BE2C (cell line): Measurements from ENCODE around the gene TIPRL.
A peak's percentile ranks its signal among the peaks of the same experiment; 100 is the strongest.

Experiments
- DNase-seq: peaks from one replicate; pipeline ENCODE4 v3.0.0-alpha.2; 2020
- H3K27me3 ChIP-seq: fragments of 250-450 bp; sonication (Bioruptor Pico); 2 replicates; pipeline ENCODE4 v1.5.1; 2020; ENCODE audit warnings: mild to moderate bottlenecking
- H3K36me3 ChIP-seq: fragments of 250-450 bp; sonication (Bioruptor Pico); 2 replicates; pipeline ENCODE4 v1.5.1; 2020; ENCODE audit warnings: mild to moderate bottlenecking
- H3K4me1 ChIP-seq: fragments of 250-450 bp; sonication (Bioruptor Pico); 2 replicates; pipeline ENCODE4 v1.5.1; 2020
- H3K4me3 ChIP-seq: 2 replicates; pipeline ENCODE4 v1.5.1; 2011; ENCODE audit warnings: low read depth, low read length
- H3K9me3 ChIP-seq: fragments of 250-450 bp; sonication (Bioruptor Pico); 2 replicates; pipeline ENCODE4 v1.5.1; 2020
- TF ChIP-seq, protein P1 (sequence below): IDR thresholded peaks from 2 replicates; pipeline ENCODE4 v1.5.1; 2012; ENCODE audit warnings: mild to moderate bottlenecking, low read depth, low read length

The TIPRL gene

GRCh38 chr1:168135921-168136708 is 42.6 kb upstream of the TIPRL start:
- DNase-seq, result peak; percentile 19
- peaks cover 29% of the 10 kb centered on the region for H3K27me3 ChIP-seq
- H3K9me3 ChIP-seq, result no peaks in the 10 kb centered on the region
- H3K4me1 ChIP-seq, result no peaks in the 10 kb centered on the region
- H3K4me3 ChIP-seq, result peak overlapping the region; percentile 68
- TF ChIP-seq, protein P1, sequence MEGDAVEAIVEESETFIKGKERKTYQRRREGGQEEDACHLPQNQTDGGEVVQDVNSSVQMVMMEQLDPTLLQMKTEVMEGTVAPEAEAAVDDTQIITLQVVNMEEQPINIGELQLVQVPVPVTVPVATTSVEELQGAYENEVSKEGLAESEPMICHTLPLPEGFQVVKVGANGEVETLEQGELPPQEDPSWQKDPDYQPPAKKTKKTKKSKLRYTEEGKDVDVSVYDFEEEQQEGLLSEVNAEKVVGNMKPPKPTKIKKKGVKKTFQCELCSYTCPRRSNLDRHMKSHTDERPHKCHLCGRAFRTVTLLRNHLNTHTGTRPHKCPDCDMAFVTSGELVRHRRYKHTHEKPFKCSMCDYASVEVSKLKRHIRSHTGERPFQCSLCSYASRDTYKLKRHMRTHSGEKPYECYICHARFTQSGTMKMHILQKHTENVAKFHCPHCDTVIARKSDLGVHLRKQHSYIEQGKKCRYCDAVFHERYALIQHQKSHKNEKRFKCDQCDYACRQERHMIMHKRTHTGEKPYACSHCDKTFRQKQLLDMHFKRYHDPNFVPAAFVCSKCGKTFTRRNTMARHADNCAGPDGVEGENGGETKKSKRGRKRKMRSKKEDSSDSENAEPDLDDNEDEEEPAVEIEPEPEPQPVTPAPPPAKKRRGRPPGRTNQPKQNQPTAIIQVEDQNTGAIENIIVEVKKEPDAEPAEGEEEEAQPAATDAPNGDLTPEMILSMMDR, result no peak
- H3K36me3 ChIP-seq, result no peaks in the 10 kb centered on the region

- H3K4me1 ChIP-seq, result no peaks in the 10 kb centered on the region
- TF ChIP-seq, protein P1, result no peak
- DNase-seq, result peak; percentile 52
- H3K9me3 ChIP-seq, result no peaks in the 10 kb centered on the region
- H3K4me3 ChIP-seq, result peak within 1 kb of the TSS; percentile 68
- H3K36me3 ChIP-seq, result no peaks in the 10 kb centered on the region
- H3K27me3 ChIP-seq, result peaks cover 29% of the 10 kb centered on the region
These were observed 41.9 kb upstream of the TIPRL start, which contains the start of gene GPR161 for GRCh38 chr1:168136709-168137514. GPR161 (minus strand) TSS chr1:168136930; CDS start chr1:168104850, 32,080 bp downstream.

- no peak for DNase-seq
- Histone ChIP-seq H3K4me3 (peak overlapping the region; percentile 68), H3K4me1 (no peaks in the 10 kb centered on the region), H3K27me3 (peaks cover 29% of the 10 kb centered on the region), H3K9me3 (no peaks in the 10 kb centered on the region), H3K36me3 (no peaks in the 10 kb centered on the region)
- TF ChIP-seq, protein P1, result no peak
These were observed 41.3 kb upstream of the TIPRL start for GRCh38 chr1:168137515-168137821.

- Histone ChIP-seq H3K36me3 (no peaks in the 10 kb centered on the region), H3K9me3 (no peaks in the 10 kb centered on the region), H3K27me3 (peaks cover 29% of the 10 kb centered on the region), H3K4me1 (no peaks in the 10 kb centered on the region), H3K4me3 (no peak overlapping the region)
- DNase-seq, result no peak
- TF ChIP-seq, protein P1, result no peak
These were observed 40.6 kb upstream of the TIPRL start for GRCh38 chr1:168138134-168138533.

DNA sequence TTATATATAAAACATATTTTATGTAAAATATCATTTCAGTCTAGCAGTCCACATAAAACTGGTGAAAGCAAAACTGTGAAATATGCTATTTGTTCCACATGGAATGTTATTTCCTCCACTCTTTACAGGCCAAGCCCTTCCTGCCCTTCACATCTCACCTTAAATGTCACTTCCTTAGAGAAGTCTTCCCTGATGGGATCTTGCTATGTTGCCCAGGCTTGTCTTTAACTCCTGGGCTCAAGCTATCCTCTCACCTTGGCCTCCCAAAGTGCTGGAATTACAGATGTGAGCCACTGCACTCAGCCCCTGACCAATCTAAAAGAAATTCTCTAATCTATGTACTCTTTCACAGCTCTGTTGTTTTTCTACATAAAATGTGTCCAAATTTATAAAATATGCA is 39.7 kb upstream of the TIPRL start:
- Histone ChIP-seq H3K27me3 (peaks cover 25% of the 10 kb centered on the region), H3K9me3 (no peaks in the 10 kb centered on the region), H3K4me3 (no peak overlapping the region), H3K36me3 (no peaks in the 10 kb centered on the region), H3K4me1 (no peaks in the 10 kb centered on the region)
- DNase-seq, result no peak
- TF ChIP-seq, protein P1, result no peak
